Hepatic stellate cell (primary cell): ENCODE results near the gene PODXL2.

Source experiments
- DNase-seq: peaks from one replicate; pipeline ENCODE4 v3.0.0; 2011; ENCODE audit warnings: low spot score

Gene PODXL2, protein sequence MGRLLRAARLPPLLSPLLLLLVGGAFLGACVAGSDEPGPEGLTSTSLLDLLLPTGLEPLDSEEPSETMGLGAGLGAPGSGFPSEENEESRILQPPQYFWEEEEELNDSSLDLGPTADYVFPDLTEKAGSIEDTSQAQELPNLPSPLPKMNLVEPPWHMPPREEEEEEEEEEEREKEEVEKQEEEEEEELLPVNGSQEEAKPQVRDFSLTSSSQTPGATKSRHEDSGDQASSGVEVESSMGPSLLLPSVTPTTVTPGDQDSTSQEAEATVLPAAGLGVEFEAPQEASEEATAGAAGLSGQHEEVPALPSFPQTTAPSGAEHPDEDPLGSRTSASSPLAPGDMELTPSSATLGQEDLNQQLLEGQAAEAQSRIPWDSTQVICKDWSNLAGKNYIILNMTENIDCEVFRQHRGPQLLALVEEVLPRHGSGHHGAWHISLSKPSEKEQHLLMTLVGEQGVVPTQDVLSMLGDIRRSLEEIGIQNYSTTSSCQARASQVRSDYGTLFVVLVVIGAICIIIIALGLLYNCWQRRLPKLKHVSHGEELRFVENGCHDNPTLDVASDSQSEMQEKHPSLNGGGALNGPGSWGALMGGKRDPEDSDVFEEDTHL

DNA sequence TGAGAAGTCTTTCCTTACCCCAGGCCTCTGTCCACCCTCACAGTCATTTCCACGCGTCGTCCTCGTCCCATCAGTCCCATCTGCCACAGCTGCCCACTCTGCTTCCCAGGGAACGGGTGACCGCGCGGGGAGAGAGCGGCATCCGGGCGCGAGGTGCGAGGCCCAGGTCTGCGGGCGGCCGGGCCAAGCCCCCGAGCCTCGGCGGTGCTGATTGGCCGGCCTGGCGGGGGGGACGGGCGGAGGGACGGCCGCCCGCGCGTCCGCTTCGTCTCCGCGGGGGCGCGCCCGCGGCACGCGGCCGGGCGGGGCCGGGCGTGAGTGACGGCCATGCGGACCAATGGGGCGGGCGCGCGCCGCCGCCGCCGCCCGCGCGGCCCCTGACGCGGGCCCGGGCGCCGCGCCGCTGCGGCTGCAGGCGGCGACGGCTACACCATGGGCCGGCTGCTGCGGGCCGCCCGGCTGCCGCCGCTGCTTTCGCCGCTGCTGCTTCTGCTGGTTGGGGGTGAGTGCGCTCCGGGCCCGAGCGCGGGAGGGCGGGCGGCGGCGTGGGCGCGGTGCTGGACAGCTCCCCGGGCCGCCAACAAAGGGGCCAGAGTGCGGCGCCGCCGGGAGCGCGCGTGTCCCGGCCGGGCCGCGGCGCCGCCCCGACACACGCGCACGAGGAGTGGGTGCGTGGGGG is at the start of gene PODXL2:
Gene PODXL2 (plus strand): TSS at position 398 of the 679 bp plus-strand sequence. CDS start 35 bp downstream, at position 433.
- DNase-seq: peak; percentile 68

DNA sequence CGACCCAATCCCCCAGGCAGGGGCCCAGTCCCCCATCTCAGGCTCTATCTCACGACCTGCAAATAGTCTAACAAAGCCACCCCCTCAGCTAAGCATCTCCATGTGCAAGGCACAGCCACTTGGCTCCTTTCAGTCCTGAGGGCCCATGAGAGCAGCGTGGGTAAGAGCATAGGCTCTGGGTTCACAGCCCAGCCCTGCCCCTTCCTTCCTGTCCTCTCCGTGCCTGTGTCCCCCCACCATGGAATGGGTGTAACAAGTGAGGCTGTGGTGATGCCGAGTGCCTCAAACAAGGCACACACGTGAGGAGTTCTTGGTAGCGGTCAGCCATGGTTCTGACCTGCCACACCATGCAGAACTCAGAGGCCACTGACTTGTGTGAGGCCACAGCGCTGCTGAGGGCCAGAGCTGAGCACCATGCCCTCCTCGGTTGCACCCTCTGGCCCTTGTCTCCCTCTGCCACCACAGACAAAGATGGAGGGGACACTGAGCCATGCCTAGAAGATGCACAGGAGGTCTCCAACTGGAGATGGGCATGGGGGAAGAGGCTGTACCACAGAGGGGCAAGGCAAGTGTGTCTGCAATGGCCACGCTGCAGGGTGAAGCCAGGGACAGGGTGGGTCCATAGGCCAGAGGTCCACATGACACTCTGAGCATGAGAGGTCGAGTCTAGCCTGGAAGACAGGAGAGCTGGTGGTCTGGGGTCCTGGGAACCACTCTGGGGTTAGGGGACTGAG is 48.5 kb upstream of the PODXL2 start:
- no peak for DNase-seq

DNA sequence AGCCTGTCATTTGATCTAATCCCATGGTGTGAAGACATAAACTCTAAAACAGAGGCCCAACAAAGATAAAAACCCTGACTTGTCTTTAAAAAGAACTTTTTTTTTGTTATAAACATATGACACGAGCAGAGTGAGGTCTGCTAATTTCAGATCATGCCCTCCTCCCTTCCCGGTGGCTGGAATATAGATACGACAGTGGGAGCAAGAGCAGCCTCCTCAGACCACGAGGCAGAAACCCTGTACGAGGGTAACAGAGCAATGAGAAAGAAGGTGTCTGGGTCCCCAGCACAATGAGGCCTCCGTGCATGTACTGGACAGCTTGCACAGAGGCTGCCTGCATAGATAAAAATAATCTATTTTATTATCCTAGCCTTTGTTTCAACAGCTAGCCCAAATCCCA is 44.3 kb upstream of the PODXL2 start:
- no peak for DNase-seq

DNA sequence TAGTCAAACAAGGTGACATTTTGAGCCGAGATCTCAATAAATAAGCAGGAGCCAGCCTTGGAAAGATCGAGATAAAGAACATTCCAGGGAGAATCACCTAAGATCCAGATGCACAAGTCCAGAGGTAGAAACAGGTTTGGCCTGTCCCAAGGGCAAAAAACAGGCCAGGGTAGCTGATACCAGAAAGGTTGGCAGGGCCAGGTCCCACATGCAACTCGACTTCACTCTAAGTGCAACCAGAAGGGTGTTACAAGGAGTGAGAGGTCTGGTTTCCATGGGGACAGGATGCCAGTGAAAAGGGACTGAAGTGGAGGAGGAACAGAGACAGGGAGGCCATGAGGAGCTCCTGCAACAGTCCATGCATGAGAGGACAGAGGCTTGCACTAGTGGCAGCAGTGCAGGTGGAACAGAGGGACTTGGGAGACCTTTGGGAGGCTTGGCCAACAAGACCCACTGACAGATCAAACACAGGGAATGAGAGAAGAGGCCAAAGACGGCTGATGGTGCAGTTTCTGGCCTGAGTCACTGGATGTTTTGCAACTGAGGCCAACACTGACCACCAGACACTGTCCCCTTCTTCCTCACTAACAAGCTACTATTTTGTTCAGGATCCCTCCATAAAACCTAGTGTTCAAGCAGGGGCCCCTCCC is 43.7 kb upstream of the PODXL2 start:
- DNase-seq: peak; percentile 44

DNA sequence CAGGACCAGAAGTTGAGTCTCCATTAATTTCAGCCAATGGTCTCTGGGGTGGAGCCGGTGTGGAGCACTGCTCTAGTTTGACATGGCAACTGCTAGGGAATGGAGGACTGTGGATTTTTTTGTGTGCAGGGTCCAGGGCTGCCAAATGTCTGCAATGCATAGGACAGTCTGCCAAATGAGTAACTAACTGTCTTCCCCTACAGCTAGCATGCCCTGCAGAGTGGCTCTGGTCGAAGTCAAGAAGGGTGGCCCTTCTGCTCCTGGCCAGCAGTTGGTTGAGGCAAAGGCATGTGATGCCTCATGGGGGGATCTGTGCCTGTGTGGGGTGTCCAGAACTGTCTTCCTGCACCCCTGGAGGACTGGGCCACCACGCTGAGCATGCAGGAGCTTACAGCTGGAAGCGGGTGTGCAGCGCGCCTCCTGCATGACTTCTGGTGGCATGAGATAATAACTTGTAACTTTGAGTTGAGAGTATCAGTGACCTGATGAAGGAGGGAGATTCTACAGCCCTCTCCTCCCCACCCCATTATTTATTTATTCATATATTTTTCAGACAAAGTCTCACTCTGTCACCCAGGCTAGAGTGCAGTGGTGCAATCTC is 43.1 kb upstream of the PODXL2 start:
- no peak for DNase-seq

DNA sequence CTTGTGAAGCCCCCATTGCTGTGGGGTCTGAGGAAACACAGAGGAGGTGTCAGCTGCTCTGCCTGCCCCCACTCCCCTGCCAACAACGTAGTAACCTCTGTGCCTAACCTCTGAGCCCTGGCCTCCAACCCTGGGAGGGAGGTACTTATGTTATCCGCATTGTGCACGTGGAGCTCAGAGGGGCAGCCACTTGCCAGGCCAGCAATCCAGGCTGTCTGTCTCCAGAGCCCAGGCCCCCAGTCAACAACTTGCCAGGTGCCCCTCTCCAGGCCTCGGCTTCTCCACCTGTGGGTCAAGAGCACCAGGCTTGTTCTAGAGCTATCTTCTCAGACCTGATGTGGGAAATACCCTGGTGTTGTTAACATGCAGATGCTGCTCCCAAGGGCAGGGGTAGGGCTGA is 41.1 kb upstream of the PODXL2 start:
- no peak for DNase-seq

DNA sequence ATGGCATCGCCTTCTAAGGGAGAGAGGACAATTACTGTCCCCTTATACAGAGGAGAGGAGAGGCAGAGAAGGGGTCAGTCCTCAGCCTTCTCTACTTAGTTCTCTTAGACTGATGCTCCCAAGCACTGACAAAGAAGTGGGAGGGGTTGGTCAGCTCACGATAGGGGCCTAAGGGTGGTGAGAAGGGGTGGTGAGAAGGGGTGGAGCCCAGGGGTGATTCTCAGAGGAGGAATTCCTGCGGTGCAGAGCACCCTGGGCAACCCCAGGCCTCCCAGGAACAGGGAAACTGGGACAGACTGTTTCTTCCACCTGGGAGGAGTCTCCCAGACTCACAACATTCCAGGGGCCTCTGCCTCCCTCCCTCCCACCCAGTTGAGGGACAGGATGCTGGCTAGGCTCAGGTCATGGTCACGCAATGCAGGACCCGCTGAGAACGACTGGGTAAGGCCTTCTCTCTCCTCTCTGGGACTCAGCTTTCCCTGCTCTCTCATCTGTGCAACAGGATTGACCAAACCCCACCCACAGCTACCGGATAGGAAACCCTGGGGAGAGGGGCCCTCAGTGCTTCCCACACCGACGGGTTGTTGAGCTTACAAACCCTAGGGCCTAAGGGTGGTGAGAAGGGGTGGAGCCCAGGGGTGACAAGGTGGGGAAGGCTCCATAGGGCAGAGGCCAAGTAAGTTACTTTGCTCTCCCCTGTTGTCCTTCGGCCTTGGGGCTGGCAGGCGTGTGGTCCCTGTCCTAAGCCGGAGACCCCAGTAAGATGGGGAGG is 40.0 kb upstream of the PODXL2 start:
- peak; percentile 89 for DNase-seq

DNA sequence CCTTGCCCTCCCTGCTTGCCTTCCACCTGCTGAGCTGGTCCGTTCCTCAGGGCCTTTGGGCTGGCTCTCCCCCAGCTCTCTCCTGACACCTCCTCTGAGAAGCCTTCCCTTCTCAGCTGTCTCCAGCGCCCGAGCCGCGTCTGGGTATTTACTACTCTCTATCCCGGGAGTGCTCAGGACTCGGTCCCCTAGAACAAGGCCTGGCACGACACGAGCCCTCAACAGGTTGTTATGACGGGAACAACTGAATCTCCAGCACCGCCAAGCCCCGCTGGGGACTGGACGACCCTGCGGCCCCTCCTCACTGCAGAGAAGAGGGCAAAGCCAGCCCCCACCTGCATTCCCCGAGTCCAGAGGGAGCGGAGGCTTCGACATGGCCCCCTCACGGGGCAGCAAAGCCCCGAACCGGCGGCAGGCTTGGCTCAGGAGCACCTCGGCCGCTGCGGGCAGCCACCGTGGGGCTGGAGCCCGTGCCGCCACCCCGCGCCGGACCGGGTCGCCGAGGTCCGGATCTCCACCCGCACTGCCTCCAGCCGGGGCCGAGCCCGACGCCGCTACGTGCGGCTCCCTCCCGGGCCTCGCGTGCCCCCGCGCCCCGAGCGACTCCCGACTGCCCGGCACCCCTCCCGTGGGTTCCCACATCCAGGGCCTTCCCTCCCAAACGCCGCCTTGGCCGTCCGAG is 39.2 kb upstream of the PODXL2 start:
- DNase-seq: peak; percentile 43

DNA sequence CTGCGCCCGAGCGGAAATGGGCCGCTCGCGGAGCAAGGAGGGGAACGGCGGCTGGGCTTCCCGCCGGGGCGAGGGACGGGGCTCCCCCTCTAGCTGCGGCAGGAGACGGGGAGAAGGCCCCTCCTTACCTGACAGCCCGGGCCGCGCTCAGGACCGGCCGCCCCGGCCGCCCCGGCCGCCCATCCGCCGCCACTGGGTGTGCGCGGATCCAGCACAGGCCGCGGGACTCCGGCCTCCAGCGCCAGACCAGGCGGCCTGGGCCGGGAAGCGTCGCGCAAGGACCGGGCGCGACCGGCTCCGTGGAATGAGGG is 38.7 kb upstream of the PODXL2 start:
- DNase-seq: no peak

DNA sequence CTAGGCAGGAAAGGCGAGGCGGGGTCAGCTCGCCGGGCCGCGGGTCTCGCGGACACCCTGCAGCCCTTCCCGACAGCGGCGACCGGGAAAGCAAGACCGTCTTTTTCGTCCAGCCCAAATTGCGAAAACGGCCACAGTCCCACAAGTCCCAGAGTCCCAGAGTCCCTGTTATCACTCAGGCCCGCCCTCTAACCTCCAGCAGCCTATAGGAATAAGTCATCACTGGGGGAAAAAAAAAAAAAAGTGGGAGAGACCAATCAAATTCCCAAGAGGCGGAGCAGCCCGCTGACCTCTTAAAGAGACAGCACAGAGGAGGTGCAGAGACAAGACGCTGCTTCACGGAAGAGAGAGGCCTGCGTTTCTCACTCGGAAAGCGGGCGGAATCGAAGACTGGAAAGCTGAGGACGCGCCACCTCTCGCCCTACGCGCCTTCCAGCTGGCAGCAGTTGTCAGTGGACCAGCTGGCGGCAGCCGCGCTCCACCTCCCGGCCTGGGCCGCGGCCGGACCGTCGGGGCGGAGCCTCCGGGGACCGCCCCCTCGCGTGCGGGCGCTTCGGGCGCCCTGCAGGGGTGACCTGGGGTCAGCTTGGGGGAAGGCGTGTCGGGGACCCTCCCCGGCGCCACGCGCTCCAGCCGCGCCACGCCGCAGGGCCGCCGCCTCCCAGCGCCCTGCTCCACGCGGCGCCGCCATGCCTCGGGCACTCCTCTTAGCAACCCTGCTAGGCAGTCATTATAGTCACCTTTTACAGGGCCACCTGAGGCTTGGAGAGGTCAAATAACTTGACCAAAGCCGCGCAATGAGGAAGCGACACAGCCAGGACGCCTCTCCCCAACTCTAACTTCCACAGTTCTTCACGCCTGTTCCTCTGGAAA is 38.2 kb upstream of the PODXL2 start, which contains the start of gene TPRA1:
Gene TPRA1 (minus strand): TSS at position 141 of the 873 bp plus-strand sequence. CDS start 10,587 bp downstream, outside the sequence.
- peak; percentile 99 for DNase-seq

DNA sequence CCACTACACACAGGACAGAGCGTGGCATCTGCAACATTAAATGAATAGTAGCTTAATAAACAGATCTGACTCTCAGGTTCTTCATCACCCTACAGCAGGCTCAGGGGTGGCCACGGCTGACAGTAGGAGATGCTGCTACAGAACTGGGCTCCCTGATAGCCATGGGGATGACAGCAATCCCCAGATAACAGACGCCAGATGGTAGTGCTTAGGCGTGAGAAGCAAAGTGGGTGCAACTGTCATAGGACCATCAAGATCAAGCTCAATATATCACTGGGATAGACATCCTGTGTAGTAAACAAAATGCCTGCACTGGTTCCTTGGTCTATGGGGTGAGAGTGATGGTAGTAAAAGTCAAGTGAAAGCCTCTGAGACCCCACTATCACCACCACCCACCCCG is 35.8 kb upstream of the PODXL2 start:
- no peak for DNase-seq

DNA sequence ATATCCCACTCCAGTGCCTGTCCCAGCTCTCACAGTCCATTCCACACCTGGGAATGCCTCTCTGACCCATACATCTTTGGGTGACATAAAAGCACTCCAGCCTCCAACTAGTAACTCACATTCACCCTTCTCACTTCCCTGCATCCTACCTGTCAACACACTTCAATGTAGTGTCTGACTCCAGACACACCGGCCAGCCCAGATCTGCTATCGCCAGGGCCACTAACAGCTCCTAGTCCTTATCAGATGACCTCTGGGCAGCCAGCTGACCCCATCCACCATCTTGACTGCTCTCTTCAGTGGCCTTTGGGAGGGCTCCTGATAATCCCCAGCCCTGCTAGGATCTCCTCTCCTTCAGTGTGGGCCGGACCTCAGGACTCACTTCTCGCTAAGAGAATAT is 33.7 kb upstream of the PODXL2 start:
- no peak for DNase-seq

DNA sequence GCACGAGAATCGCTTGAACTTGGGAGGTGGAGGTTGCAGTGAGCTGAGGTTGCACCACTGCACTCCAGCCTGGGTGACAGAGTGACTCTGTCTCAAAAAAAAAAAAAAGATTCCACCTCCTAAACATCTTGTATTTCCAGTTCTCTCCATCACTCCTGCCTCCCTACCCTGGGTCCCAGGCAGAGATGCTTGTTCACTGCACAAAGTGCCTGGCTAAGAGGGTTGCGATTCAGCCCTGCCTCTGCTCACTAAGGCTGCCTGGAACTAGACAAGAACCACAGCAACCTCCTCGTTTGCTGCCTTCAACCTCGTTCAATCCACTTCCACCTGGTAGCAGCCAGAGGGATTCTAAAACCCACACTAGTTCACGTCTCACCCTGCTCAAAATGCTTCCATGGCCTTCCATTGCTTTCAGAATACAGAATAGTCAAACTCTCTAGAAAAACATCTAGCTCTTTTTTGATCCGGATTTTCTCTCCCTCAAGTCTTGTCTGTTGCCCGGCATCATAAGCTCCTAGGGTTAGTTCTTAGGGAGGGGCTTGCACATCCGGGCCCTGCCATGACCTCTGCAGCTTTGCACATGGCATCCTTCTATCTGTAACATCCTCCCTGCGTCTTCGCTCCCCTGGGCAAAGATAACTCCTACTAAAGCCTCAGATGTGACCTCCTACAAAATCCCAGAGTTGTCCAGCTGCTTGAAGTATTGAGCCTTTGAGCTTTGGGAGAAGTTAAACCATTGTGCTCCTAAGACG is 31.8 kb upstream of the PODXL2 start:
- no peak for DNase-seq

DNA sequence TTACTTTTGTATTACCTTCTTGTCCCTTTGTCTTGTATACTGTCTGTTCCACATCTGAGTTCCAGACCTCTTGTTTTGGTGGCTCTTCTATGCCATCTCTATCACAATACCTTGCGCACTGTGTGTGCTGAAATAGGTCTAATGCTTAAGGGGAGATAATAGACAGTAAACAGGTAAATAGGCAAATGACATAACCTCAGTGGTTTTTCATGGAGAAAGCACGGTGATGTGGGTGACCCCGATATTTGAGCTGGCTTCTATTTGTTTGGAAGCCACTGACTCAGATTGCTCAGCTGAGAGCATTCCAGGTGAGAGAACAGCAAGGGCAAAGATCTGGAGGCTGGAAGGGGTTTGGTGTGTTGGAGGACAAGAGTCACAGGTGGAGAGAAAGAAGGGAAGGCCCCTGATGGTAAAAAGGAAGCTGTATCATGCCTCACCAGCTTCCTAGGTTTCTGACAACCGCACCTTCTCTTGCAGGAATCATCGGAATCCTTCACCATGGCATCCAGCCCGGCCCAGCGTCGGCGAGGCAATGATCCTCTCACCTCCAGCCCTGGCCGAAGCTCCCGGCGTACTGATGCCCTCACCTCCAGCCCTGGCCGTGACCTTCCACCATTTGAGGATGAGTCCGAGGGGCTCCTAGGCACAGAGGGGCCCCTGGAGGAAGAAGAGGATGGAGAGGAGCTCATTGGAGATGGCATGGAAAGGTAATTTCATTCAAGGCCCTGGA is 30.0 kb upstream of the PODXL2 start:
- no peak for DNase-seq

DNA sequence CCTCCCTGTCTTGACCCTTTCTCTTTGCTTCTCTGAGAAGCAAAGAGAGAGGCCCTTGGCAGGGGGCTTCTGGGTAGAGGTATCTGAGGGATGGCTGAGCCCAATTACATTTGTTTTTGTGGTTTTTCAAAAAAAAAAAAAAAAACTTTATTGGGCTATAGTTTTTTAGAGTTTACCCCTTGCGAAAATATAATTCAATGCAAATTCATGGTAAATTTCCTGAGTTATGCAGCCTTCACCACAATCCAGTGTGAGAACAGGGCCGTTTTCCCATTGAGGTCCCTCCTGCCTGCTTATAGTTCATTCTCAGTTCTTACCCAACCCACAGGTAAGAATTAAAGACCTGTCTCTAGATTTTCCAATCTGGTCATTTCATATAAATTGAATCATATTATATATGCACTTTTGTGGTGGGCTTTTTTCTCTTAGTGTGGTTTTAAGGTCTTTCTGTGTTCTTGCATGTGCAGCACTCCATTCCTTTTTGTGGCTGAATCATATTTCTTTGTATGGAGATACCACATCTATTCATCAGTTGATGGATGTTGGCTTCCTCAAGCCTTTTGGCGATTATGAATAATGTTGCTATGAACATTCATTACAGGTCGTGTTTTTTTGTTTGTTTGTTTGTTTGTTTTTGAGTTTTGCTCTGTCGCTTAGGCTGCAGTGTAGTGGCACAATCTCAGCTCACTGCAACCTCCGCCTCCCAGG is 28.1 kb upstream of the PODXL2 start:
- no peak for DNase-seq

DNA sequence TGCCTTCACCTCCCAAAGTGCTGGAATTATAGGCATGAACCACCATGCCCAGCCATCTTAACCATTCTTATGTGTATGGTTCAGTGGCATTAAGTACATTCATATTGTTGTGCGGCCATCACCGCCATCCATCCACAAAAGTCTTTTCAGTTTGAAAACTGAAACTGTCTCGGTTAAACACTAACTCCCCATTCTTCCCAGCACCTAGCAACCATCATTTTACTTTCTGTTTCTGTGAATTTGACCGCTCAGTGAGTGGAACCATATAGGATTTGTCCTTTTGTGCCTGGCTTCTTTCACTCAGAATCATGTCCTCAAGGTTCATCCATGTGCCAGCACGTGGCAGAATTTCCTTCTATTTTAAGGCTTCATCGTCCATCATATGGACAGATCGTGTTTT is 24.9 kb upstream of the PODXL2 start:
- DNase-seq: no peak

DNA sequence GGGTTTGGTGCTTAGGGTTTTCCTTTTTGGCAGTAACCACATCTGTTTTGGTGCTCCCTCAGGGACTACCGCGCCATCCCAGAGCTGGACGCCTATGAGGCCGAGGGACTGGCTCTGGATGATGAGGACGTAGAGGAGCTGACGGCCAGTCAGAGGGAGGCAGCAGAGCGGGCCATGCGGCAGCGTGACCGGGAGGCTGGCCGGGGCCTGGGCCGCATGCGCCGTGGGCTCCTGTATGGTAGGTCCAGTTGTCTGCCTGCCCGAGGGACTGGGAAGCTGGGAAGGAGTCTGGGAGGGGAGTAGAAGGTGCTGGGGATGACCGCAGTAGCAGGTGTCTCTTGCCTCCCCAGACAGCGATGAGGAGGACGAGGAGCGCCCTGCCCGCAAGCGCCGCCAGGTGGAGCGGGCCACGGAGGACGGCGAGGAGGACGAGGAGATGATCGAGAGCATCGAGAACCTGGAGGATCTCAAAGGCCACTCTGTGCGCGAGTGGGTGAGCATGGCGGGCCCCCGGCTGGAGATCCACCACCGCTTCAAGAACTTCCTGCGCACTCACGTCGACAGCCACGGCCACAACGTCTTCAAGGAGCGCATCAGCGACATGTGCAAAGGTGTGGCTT is 24.3 kb upstream of the PODXL2 start:
- no peak for DNase-seq
